H1 (cell line): Measurements from ENCODE around the gene DCDC1. TPM values are rescaled to one million over a fixed set of nuclear protein-coding genes. Genes with fewer than 3 reads are reported as not detected.

Experiments used
- ATF2 ChIP-seq: IDR thresholded peaks from 2 replicates; pipeline ENCODE4 v1.6.1; 2012; ENCODE audit warnings: low read length, inconsistent platforms
- ATF3 ChIP-seq: IDR thresholded peaks from 2 replicates; pipeline ENCODE4 v1.6.1; 2011; ENCODE audit warnings: low read depth, mild to moderate bottlenecking, low read length; ENCODE audit not compliant: insufficient read depth
- CHD1 ChIP-seq: IDR thresholded peaks from 2 replicates; pipeline ENCODE4 v1.6.1; 2012; ENCODE audit warnings: low read depth, low read length, improper control_type of control experiment
- KDM1A ChIP-seq: fragments of 200-600, 300-600 bp; sonication (generic); IDR thresholded peaks from 2 replicates; pipeline ENCODE4 v1.7.1; 2016; ENCODE audit warnings: mild to moderate bottlenecking, low read length, borderline replicate concordance
- MAFK ChIP-seq: IDR thresholded peaks from 2 replicates; pipeline ENCODE4 v1.6.1; 2012; ENCODE audit warnings: low read depth, mild to moderate bottlenecking, improper control_type of control experiment, low read length
- TCF12 ChIP-seq: IDR thresholded peaks from 2 replicates; pipeline ENCODE4 v1.6.1; 2011; ENCODE audit warnings: low read depth, mild to moderate bottlenecking, low read length
- polyA plus RNA-seq, 7 experiments: library from polyadenylated mRNA; depleted of rRNA in 3 of 7; stranded (reverse) in 5 of 7; unstranded in 2 of 7; fragments of >200 nt in 5 of 7; fragments of 200-250 nt in 2 of 7; gene quantifications; 1 replicate in 5 of 7; 2 replicates in 1 of 7; 4 replicates in 1 of 7; pipeline versions ENCODE4 v1.2.1 to v1.2.3, GENCODE V29; 2011 to 2013; ENCODE audit warnings: missing spikeins in 2 of 7, mixed read lengths in 2 of 7
- total RNA-seq: library from RNA; stranded (reverse); fragmentation: NEBNext Ultra II Directional; extraction: Animal tissue kit (Norgen Biotek cat#: 25700); gene quantifications from 2 replicates; pipeline ENCODE4 v1.2.1, GENCODE V29; 2021

Gene DCDC1
- total and polyA plus RNA-seq, 2 of the 8 experiments (the other 6 are each of a cell fraction or from before 2014, with no cell fraction given): 0.15 to 0.56 TPM

GRCh38 chr11:31301549-31302510 is 67.7 kb downstream of the DCDC1 start (continued):
- TF ChIP-seq ATF2 (no peak), CHD1 (no peak), ATF3 (no peak), KDM1A (no peak), TCF12 (no peak), MAFK (no peak)
